HTR-8/SVneo (cell line): ENCODE measurements around the gene OGDHL.
"Not testable (repeated sequence)": the region's sequence is repeated elsewhere in the genome, so short reads cannot be mapped to it uniquely, and the experiment has no call there.

ENCODE experiments used
- DNase-seq: peaks from one replicate; pipeline ENCODE4 v3.0.0; 2011; ENCODE audit warnings: low spot score, mixed read lengths; ENCODE audit not compliant: insufficient read length
- FAIRE-seq: peaks from 2 replicates; lab custom pipeline; 2011; peaks lifted over from hg19 to GRCh38; lab: Jason Lieb, UNC

Gene OGDHL

DNA sequence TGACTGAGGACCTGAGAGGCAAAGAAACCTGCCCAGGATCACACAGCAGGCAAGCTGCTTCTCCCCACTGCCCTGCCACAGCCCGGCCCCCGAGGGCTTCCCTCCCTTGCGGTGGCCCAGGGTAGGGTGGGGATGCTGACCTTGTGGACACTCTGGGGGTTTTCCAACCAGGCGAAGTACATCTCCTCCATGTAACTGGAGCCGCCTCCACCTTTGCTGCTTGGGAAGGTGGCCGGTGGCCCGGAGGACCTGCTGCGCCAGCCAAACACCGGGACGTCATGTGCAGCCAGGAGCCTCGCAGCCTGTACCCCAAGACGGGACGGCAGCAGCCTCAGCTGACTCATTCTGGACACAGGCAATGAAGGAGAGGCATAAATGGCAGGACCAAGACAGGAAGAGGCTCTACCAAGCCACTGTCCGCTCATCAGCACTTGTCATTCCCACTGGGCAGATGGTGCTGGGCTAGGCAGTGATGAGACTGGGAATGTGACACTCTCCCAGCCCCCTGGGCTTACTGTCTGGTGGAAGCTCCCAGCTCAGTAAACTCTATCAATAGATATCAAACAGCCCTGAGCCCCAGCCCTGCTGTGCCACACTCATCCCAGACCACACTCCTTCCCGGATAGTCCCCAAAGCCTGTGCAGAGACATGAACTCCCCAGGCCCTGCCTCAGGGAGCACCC lies 3.7 kb downstream of the OGDHL start:
- DNase-seq (no peak), FAIRE-seq (no peak)

- FAIRE-seq (no peak), DNase-seq (no peak)
Measured at GRCh38 chr10:49756641-49757040, 5.5 kb downstream of the OGDHL start.

DNA sequence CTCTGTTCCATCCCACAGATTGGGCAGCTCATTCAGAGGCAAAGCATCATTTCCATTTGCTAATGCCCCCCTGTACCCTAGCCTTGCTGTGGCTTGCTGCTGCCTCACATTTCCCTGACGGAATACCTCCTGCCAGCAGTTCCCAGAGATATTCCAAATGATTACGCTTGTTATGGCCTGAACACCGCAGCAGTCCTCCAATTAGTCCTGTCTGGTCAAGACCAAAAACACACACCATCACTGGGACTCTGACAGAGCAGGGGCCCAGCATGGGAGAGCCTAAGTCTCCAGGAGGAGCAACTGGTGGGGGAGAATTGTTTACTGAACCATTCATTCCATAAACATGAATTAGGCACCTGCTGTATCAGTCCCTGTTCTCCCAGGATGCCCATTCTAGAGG lies 6.1 kb downstream of the OGDHL start:
- DNase-seq (no peak), FAIRE-seq (no peak)

DNA sequence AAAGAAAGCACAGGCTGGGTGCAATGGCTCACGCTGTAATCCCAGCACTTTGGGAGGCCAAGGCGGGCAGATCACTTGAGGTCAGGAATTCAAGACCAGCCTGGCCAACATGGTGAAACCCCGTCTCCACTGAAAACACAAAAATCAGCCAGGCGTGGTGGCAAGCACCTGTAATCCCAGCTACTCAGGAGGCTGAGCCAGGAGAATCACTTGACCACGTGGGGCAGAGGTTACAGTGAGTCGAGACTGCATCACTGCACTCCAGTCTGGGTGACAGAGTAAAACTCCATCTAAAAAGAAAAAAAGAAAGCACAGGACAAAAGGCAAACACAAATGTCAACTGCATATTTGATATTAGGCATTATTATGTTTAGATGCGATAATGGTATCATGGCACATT lies 7.2 kb downstream of the OGDHL start:
- DNase-seq, FAIRE-seq: not testable (repeated sequence)

DNA sequence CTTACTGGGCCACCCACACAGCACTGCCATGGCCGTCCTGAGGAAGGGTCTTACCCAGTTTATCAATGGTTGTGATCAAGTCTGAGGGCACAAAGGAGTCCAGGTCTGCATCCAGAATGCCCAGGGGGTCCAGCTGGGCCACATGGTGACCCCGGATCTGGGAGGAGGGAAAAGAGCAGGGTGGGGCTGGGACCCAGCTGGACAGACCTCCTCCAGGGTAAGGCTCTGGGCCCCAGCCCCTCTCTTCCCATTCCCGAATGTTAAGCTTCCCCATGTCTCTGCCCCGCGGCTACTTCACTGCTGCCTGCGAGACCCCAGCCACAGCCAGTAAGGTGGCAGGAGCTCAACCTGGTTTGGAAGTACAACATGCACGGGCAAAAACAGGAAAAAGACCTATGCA lies 9.5 kb downstream of the OGDHL start:
- DNase-seq = no peak

GRCh38 chr10:49751636-49752510 lies 10.2 kb downstream of the OGDHL start:
- FAIRE-seq (no peak), DNase-seq (no peak)

More for the DNA sequence above, 9.5 kb downstream of the OGDHL start:
- FAIRE-seq = no peak

GRCh38 chr10:49751216-49751615 lies 10.9 kb downstream of the OGDHL start:
- no peak for FAIRE-seq
- no peak for DNase-seq

GRCh38 chr10:49750546-49750945 lies 11.6 kb downstream of the OGDHL start:
- DNase-seq = no peak

DNA sequence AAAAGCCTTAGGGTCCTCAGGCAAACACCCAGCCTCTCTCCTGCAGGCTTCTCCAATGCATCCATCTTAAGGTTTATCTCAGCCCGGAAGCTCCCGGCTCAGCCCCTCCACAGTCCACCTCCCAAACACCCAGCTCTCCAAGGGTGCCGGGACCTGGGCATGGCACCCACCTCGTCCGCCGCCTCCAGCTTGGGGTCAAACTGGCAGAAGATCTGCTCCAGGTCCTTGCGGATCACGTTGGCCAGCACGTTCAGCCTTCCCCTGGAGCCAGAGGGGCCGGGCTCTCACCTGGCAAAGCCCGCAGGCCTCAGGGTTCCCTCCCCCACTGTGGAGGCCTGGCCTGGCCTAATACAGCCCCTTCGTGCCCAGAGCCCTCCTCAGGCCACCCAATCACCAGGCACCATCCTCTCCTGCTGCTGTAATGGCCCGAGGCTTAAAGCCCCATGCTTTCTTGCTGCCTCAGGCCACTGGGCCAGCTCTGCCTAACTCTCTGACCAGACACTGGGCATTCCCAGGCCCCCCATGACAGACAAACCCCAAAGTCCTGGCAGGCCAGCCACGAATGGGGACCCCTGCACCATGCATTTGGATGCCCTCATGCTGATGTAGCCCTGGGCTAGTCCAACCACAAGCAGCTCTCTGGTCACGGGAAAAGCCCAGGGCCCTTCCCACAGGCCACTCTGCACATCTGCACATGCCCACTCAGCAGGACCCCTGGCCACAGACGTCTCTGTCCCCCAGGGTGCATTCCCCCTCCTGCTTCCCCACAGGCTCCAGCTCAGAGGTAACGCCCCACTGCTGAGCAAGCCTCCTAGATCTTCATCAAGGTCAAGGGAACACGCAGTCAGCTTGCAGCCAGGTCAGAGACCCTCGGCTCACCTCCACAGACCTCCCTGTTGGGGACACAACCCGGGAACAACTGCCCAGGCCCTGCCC lies 12.3 kb downstream of the OGDHL start:
- FAIRE-seq (no peak), DNase-seq (no peak)

More at GRCh38 chr10:49750546-49750945, 11.6 kb downstream of the OGDHL start:
- FAIRE-seq = no peak

- FAIRE-seq = no peak
Measured at GRCh38 chr10:49749144-49749543, 13.0 kb downstream of the OGDHL start.

GRCh38 chr10:49748006-49748405 lies 14.1 kb downstream of the OGDHL start:
- no peak for FAIRE-seq
- DNase-seq = no peak

More at GRCh38 chr10:49749144-49749543, 13.0 kb downstream of the OGDHL start:
- DNase-seq = no peak

- FAIRE-seq (no peak), DNase-seq (no peak)
Measured at GRCh38 chr10:49747303-49747646, 14.8 kb downstream of the OGDHL start.

- no peak for FAIRE-seq
- no peak for DNase-seq
Measured at GRCh38 chr10:49746626-49747302, 15.4 kb downstream of the OGDHL start.

DNA sequence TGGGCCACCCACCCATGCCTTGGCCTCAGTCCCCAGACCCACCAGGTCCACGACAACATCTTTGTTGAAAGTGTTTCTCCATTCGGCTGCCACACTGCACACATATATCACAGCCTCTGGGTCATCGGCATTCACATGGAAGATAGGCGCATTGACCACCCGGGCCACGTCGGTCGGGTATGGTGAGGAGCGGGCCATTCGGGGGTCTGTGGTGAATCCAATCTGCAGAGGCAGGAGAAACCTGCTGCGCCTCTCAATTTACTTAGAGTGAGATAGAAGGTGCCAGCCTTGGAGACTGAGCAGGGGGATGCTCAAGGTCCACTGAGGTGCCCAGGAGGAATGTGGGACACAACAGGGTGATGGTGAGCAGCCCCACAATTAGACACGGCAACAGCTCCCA lies 16.4 kb downstream of the OGDHL start:
- DNase-seq (no peak), FAIRE-seq (no peak)

DNA sequence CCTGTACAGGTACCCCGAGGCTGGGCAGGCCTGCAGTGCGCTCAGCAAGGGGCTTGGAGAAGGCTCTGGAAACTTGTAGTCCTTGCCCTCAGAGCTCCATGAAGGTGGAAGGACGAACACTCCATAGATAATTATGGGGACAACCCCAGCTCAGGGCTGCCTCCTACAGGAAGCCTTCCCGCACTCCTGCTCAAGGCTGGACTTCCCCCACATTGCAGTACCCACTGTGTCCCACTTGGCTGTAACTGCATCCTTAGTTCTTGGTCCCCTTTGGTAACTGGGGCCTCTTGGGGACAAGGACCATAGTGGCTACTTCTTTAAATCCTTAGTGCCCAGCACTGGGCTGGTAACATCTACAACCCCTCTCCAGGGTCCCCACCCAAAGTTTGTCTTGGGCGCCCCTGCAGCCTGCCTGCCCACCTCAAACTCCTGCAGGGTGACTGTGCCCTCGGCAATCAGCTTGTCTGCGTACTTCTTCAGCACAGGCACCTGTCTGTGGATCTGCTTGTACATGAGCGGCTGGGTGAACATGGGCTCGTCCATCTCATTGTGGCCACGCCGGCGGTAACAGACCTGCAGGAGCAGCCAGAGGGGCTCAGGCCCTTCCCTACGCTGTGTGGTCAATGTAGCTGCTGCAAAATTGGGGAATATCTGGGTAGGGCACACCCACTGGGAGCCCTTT lies 17.1 kb downstream of the OGDHL start:
- FAIRE-seq (no peak), DNase-seq (no peak)

GRCh38 chr10:49744091-49744685 lies 17.9 kb downstream of the OGDHL start:
- DNase-seq (no peak), FAIRE-seq (no peak)

GRCh38 chr10:49743464-49744075 lies 18.6 kb downstream of the OGDHL start:
- no peak for FAIRE-seq
- DNase-seq = no peak

- FAIRE-seq (no peak), DNase-seq (no peak)
Measured at GRCh38 chr10:49742683-49743463, 19.2 kb downstream of the OGDHL start.
